ENCODE data around the gene NEK11. TPM values are rescaled to one million over a fixed set of nuclear protein-coding genes. Genes with fewer than 3 reads are reported as not detected.

Gene NEK11
- total RNA-seq, 4 donors from 2014 or later, result 4.7 to 11.2 (median 7.0) TPM

DNA sequence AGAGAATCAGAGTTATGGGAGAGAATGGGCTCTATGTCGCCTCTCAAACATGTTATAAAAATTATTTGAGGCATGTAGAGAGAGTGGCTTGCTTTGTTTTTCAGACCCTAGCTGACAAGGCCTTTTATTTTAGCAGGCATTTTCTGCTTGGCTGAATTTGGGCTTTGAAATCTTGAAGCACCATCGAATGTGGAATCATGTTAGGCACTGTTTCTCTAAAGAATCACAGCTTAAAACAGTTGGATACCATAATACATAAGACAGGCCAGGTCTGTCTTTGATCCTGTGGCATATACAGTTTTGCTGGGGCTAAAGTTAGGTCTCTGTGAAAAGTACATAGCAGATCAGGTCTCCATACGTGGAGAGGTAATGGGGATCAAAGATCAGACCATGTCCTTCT lies 142.7 kb downstream of the NEK11 start:
- no peak for TF ChIP-seq CTCF (IDR thresholded peaks at IDR 0.05; ENCODE audit: low read depth)

DNA sequence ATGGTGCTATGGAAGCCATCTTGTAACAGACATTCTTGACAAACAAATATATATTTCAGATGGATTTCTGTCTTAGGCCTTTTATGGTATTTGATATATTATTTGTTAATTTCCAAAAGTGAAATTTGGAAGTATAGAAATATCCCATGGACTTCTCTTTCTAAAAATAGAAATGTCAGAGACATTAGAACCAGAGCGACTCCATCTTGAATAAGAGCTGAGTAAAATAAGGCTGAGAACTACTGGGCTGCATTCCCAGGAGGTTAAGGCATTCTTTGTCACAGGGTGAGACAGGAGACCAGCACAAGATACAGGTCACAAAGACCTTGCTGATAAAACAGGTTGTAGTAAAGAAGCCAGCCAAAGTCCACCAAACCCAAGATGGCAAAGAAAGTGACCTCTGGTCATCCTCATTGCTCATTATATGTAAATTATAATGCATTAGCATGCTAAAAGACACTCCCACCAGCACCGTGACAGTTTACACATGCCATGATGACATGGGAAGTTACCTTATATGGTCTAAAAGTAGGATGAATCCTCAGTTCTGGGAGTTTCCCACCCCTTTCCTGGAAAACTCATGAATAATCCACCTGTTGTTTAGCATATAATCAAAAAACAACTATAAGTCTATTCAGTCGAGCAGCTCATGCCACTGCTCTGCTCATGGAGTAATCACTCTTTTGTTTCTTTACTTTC lies 146.0 kb downstream of the NEK11 start:
- TF ChIP-seq CTCF (IDR thresholded peaks at IDR 0.05; ENCODE audit: low read depth), result no peak

GRCh38 chr3:131174752-131175151 lies 148.1 kb downstream of the NEK11 start:
- no peak for TF ChIP-seq CTCF (IDR thresholded peaks at IDR 0.05; ENCODE audit: low read depth)

- TF ChIP-seq CTCF (IDR thresholded peaks at IDR 0.05; ENCODE audit: low read depth), result no peak
These were observed 152.2 kb downstream of the NEK11 start for GRCh38 chr3:131178710-131179375.

DNA sequence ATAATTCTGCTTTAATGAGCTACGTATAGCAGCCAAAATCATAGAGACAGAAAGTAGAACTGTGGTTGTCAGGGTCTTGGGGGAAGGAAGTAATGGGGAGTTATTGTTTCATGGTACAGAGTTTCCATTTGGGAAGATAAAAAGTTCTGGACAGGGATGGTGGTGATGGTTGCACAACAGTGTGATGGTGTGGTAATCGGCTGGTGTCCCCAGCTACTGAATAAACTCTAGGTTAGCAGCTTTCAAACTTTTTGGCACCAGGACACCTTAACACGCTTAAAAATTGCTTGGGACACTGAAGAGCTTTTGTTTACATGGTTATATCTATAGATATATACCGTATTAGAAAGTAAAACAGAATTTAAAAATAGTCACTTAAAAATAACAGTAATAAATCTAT lies 166.0 kb downstream of the NEK11 start:
- TF ChIP-seq CTCF (IDR thresholded peaks at IDR 0.05; ENCODE audit: low read depth), result no peak

GRCh38 chr3:131193641-131194238 lies 167.1 kb downstream of the NEK11 start:
- TF ChIP-seq CTCF (IDR thresholded peaks at IDR 0.05; ENCODE audit: low read depth), result no peak

DNA sequence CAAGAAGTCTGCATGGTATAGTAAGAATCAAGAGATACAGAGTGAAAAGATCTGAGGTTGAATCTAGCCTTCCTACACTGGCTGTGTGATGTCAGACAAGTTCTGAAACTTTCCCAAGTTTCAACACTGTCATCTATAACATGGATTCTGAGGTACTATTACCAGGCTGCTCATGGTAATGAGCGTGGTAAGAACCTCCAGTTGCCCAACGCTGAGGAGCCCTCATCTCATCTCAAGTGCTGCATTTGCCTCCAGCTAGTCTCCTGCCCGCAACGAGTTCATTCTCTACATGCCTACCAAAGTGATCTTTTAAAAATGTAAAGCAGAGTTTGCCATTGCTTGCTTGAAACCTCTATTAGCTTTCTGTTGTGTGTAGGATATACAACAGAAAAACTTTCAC lies 168.1 kb downstream of the NEK11 start:
- TF ChIP-seq CTCF (IDR thresholded peaks at IDR 0.05; ENCODE audit: low read depth), result no peak

Measured in subcutaneous adipose tissue (tissue), 4 donors.